Measurements from ENCODE around the gene ZNF48. TPM values are rescaled to one million over a fixed set of nuclear protein-coding genes. Genes with fewer than 3 reads are reported as not detected.

ZNF48 gene
- total RNA-seq, 1 donor from 2014 or later: 13.4 TPM

GRCh38 chr16:30366511-30366910 lies 28.7 kb upstream of the ZNF48 start:
- DNase-seq (ENCODE audit: low spot score): no peak
- intact Hi-C loops (cut with micrococcal nuclease): no loop called here
- Mint-ChIP-seq H3K4me3 (ENCODE audit: low read depth) (no peak overlapping the region), H3K36me3 (ENCODE audit: low read depth) (peaks cover 57% of the 10 kb centered on the region), H3K27ac (no peak overlapping the region), H3K27me3 (ENCODE audit: low read depth) (no peaks in the 10 kb centered on the region), H3K9me3 (no peaks in the 10 kb centered on the region), H3K4me1 (ENCODE audit: low read depth) (peaks cover 45% of the 10 kb centered on the region)

GRCh38 chr16:30367349-30368009 lies 27.7 kb upstream of the ZNF48 start:
- no peak for DNase-seq (ENCODE audit: low spot score)
- Mint-ChIP-seq H3K27me3 (ENCODE audit: low read depth) (no peaks in the 10 kb centered on the region), H3K36me3 (ENCODE audit: low read depth) (peaks cover 52% of the 10 kb centered on the region), H3K9me3 (no peaks in the 10 kb centered on the region), H3K27ac (peak overlapping the region; percentile 18), H3K4me3 (ENCODE audit: low read depth) (peak overlapping the region; percentile 87), H3K4me1 (ENCODE audit: low read depth) (peaks cover 49% of the 10 kb centered on the region)
- intact Hi-C loops (cut with micrococcal nuclease): no loop called here

- Mint-ChIP-seq H3K4me3 (ENCODE audit: low read depth) (peak overlapping the region; percentile 87), H3K4me1 (ENCODE audit: low read depth) (peaks cover 48% of the 10 kb centered on the region), H3K9me3 (no peaks in the 10 kb centered on the region), H3K27ac (peak overlapping the region; percentile 26), H3K27me3 (ENCODE audit: low read depth) (no peaks in the 10 kb centered on the region), H3K36me3 (ENCODE audit: low read depth) (peaks cover 46% of the 10 kb centered on the region)
- intact Hi-C loops (cut with micrococcal nuclease): no loop called here
- DNase-seq (ENCODE audit: low spot score): no peak
Observed at GRCh38 chr16:30368122-30368791, 27.0 kb upstream of the ZNF48 start.

GRCh38 chr16:30368792-30369090 lies 26.5 kb upstream of the ZNF48 start:
- Mint-ChIP-seq H3K9me3 (no peaks in the 10 kb centered on the region), H3K4me3 (ENCODE audit: low read depth) (peak overlapping the region; percentile 87), H3K4me1 (ENCODE audit: low read depth) (peaks cover 47% of the 10 kb centered on the region), H3K36me3 (ENCODE audit: low read depth) (peaks cover 42% of the 10 kb centered on the region), H3K27me3 (ENCODE audit: low read depth) (no peaks in the 10 kb centered on the region), H3K27ac (peak overlapping the region; percentile 26)
- no peak for DNase-seq (ENCODE audit: low spot score)
- intact Hi-C loops (cut with micrococcal nuclease): no loop called here

GRCh38 chr16:30369091-30369937 lies 25.9 kb upstream of the ZNF48 start:
- Mint-ChIP-seq H3K4me1 (ENCODE audit: low read depth) (peaks cover 47% of the 10 kb centered on the region), H3K27ac (peak overlapping the region; percentile 26), H3K27me3 (ENCODE audit: low read depth) (no peaks in the 10 kb centered on the region), H3K4me3 (ENCODE audit: low read depth) (peak overlapping the region; percentile 87), H3K9me3 (no peaks in the 10 kb centered on the region), H3K36me3 (ENCODE audit: low read depth) (peaks cover 39% of the 10 kb centered on the region)
- DNase-seq (ENCODE audit: low spot score): no peak
- intact Hi-C loops (cut with micrococcal nuclease): no loop called here

GRCh38 chr16:30369938-30370455 lies 25.2 kb upstream of the ZNF48 start:
- Mint-ChIP-seq H3K4me3 (ENCODE audit: low read depth) (peak overlapping the region; percentile 81), H3K36me3 (ENCODE audit: low read depth) (peaks cover 32% of the 10 kb centered on the region), H3K9me3 (no peaks in the 10 kb centered on the region), H3K27me3 (ENCODE audit: low read depth) (no peaks in the 10 kb centered on the region), H3K4me1 (ENCODE audit: low read depth) (peaks cover 44% of the 10 kb centered on the region), H3K27ac (peak overlapping the region; percentile 91)
- intact Hi-C loops (cut with micrococcal nuclease): loop anchor here (1.0 to 10.0 kb wide), 7 partner anchors 8 to 565 kb away; partner anchors contain the start of genes CD2BP2, MAZ, PRR14 and ZNF768
- no peak for DNase-seq (ENCODE audit: low spot score)

GRCh38 chr16:30370456-30371247 lies 24.6 kb upstream of the ZNF48 start, which contains the start of gene TBC1D10B:
Gene TBC1D10B, minus strand, starts transcription at chr16:30370494. Its CDS starts 311 bp downstream, at chr16:30370183.
- H3K4me1 Mint-ChIP-seq (ENCODE audit: low read depth): peaks cover 40% of the 10 kb centered on the region
- peaks cover 26% of the 10 kb centered on the region for H3K36me3 Mint-ChIP-seq (ENCODE audit: low read depth)
- H3K27ac Mint-ChIP-seq: peak within 1 kb of the TSS; percentile 91
- intact Hi-C loops (cut with micrococcal nuclease): loop anchor here (1.0 to 10.0 kb wide), 7 partner anchors 8 to 566 kb away; partner anchors contain the start of genes CD2BP2, MAZ, PRR14 and ZNF768
- H3K27me3 Mint-ChIP-seq (ENCODE audit: low read depth): no peaks in the 10 kb centered on the region
- H3K9me3 Mint-ChIP-seq: no peaks in the 10 kb centered on the region
- H3K4me3 Mint-ChIP-seq (ENCODE audit: low read depth): peak within 1 kb of the TSS; percentile 87
- DNase-seq (ENCODE audit: low spot score): peak; percentile 100

GRCh38 chr16:30371248-30371816 lies 23.9 kb upstream of the ZNF48 start:
- Mint-ChIP-seq H3K4me1 (ENCODE audit: low read depth) (peaks cover 38% of the 10 kb centered on the region), H3K27me3 (ENCODE audit: low read depth) (no peaks in the 10 kb centered on the region), H3K4me3 (ENCODE audit: low read depth) (peak overlapping the region; percentile 81), H3K27ac (peak overlapping the region; percentile 91), H3K36me3 (ENCODE audit: low read depth) (peaks cover 23% of the 10 kb centered on the region), H3K9me3 (no peaks in the 10 kb centered on the region)
- intact Hi-C loops (cut with micrococcal nuclease): loop anchor here (2.0 to 10.0 kb wide), 4 partner anchors 37 to 567 kb away; partner anchors contain the start of genes MAZ and ZNF768
- no peak for DNase-seq (ENCODE audit: low spot score)

- Mint-ChIP-seq H3K27ac (peak overlapping the region; percentile 91), H3K4me1 (ENCODE audit: low read depth) (peaks cover 33% of the 10 kb centered on the region), H3K9me3 (no peaks in the 10 kb centered on the region), H3K36me3 (ENCODE audit: low read depth) (peaks cover 17% of the 10 kb centered on the region), H3K4me3 (ENCODE audit: low read depth) (peak overlapping the region; percentile 81), H3K27me3 (ENCODE audit: low read depth) (no peaks in the 10 kb centered on the region)
- DNase-seq (ENCODE audit: low spot score): no peak
- intact Hi-C loops (cut with micrococcal nuclease): loop anchor here (5.0 to 10.0 kb wide), 2 partner anchors 155 to 567 kb away; partner anchors contain the start of genes MAZ and ZNF768
Observed at GRCh38 chr16:30372038-30372712, 23.0 kb upstream of the ZNF48 start.

GRCh38 chr16:30372725-30373124 lies 22.5 kb upstream of the ZNF48 start:
- intact Hi-C loops (cut with micrococcal nuclease): loop anchor here (5.0 to 10.0 kb wide), 2 partner anchors 155 to 568 kb away; partner anchors contain the start of genes MAZ and ZNF768
- Mint-ChIP-seq H3K4me1 (ENCODE audit: low read depth) (peaks cover 31% of the 10 kb centered on the region), H3K27me3 (ENCODE audit: low read depth) (no peaks in the 10 kb centered on the region), H3K27ac (no peak overlapping the region), H3K36me3 (ENCODE audit: low read depth) (peaks cover 13% of the 10 kb centered on the region), H3K4me3 (ENCODE audit: low read depth) (peak overlapping the region; percentile 35), H3K9me3 (no peaks in the 10 kb centered on the region)
- no peak for DNase-seq (ENCODE audit: low spot score)

GRCh38 chr16:30374538-30374937 lies 20.7 kb upstream of the ZNF48 start, which contains the start of gene MYL11:
Gene MYL11, plus strand, starts transcription at chr16:30374802. Its CDS starts 56 bp downstream, at chr16:30374858.
- Mint-ChIP-seq H3K9me3 (no peaks in the 10 kb centered on the region), H3K4me1 (ENCODE audit: low read depth) (peaks cover 27% of the 10 kb centered on the region), H3K27me3 (ENCODE audit: low read depth) (no peaks in the 10 kb centered on the region), H3K36me3 (ENCODE audit: low read depth) (peaks cover 10% of the 10 kb centered on the region), H3K27ac (no peak within 1 kb of the TSS), H3K4me3 (ENCODE audit: low read depth) (no peak within 1 kb of the TSS)
- intact Hi-C loops (cut with micrococcal nuclease): loop anchor here (5.0 to 10.0 kb wide), 2 partner anchors 153 to 570 kb away; partner anchors contain the start of genes MAZ and ZNF768
- DNase-seq (ENCODE audit: low spot score): no peak

All from activated T-helper 2 cell treated with anti-CD3 and anti-CD28 coated beads, Interferon-gamma antibody, Interleukin-2, Interleukin-4, amounts not matched to agents 10 μg/mL and 5 μg/mL and 100 μg/mL, durations not matched to agents 14 hours and 24 hours and 36 hours (primary cell).